NT2/D1 (cell line): ENCODE results near the gene SRPRA.

Source experiments
- SUZ12 ChIP-seq: IDR thresholded peaks from 2 replicates; pipeline ENCODE4 v1.6.1; 2011; ENCODE audit not compliant: insufficient read length, insufficient read depth; ENCODE audit errors: extremely low read depth
- YY1 ChIP-seq: IDR thresholded peaks from 2 replicates; pipeline ENCODE4 v1.6.1; 2011; ENCODE audit not compliant: insufficient read length, insufficient read depth
- ZNF274 ChIP-seq: IDR thresholded peaks from 2 replicates; pipeline ENCODE4 v1.6.1; 2011; ENCODE audit warnings: mild to moderate bottlenecking, low read depth, low read length

GRCh38 chr11:126216526-126217305, 52.0 kb downstream of the SRPRA start:
- no peak for TF ChIP-seq SUZ12
- TF ChIP-seq YY1, result no peak
- TF ChIP-seq ZNF274, result no peak
